ENCODE measurements around the gene P3R3URF.

The P3R3URF gene

DNA sequence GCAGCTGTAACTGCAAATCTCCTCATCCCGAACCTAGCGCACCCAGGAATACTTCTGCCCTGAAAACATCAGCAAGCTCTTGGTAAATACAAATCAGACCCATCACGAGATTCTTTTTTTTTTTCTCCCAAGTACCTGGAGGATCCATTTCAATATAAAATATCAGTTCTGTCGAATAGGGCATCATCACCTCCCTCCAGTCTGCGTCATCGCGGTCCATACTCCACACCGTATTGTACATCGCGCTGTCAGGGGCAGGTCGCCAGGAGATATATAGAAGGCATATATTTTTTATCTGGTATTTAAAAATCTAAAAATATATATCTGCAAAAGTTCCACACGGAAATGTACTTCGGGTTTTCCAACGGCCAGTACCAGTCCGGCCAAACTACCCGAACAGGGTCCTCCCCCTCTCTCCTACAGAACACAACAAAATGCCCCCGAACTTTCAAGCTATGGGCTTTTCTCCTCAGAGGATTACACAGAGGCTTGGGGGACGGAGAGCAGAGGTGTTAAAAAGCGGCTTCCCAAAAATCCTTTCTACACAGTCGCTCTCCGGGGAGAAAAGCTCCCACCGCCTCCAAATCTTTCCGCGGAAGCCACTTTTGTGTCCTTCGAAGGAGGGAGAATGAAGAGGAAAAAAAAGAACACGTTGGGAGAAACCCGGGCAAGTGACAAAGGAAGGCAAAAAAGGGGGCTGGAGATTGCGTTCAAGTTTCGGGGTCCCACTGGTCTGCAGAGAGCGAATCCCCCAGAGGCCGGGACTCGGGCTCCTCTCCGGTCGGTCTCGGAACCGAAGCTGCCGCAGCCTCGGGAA lies 44.4 kb downstream of the P3R3URF start:
- no peak for DNase-seq (ENCODE audit: low read depth)

GRCh38 chr1:46131093-46131492 lies 45.2 kb downstream of the P3R3URF start:
- DNase-seq (ENCODE audit: low read depth): no peak

DNA sequence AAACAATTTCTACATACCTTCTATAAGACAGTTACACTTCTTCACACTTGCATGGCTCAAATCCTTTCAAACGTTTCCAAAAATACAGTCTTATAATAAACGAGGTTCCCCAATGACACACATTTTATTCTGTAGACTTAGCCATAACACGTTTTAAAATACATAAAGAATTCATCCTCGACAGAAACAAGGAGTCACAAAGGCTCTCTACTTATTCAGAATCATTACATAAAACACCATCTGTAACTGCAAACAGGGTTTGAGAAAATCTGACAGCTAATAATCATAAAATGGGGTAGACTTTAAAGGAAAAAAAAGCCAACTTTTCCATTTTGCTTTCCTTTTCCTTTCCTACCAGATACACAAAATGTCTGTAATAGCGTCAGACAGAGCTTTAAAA lies 45.7 kb downstream of the P3R3URF start:
- no peak for DNase-seq (ENCODE audit: low read depth)

GRCh38 chr1:46130121-46130520 lies 46.2 kb downstream of the P3R3URF start:
- DNase-seq (ENCODE audit: low read depth): no peak

GRCh38 chr1:46128344-46128743 lies 47.9 kb downstream of the P3R3URF start:
- DNase-seq (ENCODE audit: low read depth): peak; percentile 46

Measured in fibroblast of gingiva (primary cell).